Measurements from ENCODE around the gene JAGN1. TPM values are rescaled to one million over a fixed set of nuclear protein-coding genes. Genes with fewer than 3 reads are reported as not detected.

Gene JAGN1
- polyA plus RNA-seq, 1 of the 3 experiments (the other 2 are of a cell fraction): 41.6 TPM

DNA sequence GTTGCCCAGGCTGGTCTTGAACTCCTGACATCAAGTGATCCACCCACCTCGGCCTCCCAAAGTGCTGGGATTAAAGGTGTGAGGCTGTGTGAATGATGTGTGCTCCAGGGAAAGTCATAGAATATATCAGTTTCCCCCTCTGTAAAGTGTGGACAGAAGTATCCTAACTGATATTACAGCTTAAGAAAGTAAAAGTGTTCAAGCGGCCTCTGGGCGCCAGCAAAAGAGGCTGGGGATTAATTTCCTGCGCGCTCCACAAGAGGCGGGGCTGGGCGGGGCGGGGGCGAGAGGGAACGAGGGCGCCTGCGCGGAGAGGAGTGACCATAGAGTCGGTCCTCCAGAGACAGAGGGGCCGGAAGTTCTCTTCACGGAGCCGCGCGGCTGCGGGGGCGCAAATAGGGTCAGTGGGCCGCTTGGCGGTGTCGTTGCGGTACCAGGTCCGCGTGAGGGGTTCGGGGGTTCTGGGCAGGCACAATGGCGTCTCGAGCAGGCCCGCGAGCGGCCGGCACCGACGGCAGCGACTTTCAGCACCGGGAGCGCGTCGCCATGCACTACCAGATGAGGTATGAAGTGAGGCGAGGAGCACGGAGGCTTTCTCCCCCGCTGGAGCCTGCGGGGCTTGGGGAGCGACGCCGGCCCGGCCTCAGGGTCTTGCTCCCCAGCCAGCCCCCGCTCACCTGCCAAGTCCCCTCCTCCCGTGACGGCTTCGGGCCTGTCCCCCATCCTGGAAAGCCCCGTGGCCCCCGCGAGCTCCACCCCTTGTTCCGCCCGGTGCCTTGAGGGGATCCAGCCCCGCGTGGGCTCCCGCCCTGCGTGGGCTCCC is at the start of gene JAGN1 (continued):
- TF ChIP-seq, protein P1, sequence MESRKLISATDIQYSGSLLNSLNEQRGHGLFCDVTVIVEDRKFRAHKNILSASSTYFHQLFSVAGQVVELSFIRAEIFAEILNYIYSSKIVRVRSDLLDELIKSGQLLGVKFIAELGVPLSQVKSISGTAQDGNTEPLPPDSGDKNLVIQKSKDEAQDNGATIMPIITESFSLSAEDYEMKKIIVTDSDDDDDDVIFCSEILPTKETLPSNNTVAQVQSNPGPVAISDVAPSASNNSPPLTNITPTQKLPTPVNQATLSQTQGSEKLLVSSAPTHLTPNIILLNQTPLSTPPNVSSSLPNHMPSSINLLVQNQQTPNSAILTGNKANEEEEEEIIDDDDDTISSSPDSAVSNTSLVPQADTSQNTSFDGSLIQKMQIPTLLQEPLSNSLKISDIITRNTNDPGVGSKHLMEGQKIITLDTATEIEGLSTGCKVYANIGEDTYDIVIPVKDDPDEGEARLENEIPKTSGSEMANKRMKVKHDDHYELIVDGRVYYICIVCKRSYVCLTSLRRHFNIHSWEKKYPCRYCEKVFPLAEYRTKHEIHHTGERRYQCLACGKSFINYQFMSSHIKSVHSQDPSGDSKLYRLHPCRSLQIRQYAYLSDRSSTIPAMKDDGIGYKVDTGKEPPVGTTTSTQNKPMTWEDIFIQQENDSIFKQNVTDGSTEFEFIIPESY (IDR thresholded peaks at IDR 0.05; ENCODE audit: borderline replicate concordance, low read depth): no peak
- TF ChIP-seq FOXM1 (IDR thresholded peaks at IDR 0.05; ENCODE audit: low read depth) (no peak), EZH2phosphoT487 (IDR thresholded peaks at IDR 0.05; ENCODE audit: borderline replicate concordance, low read depth) (no peak), RFX5 (IDR thresholded peaks at IDR 0.05; ENCODE audit: low read length) (no peak), GATA2 (CRISPR knock-in tag; IDR thresholded peaks at IDR 0.05) (no peak), RCOR1 (IDR thresholded peaks at IDR 0.05; ENCODE audit: low read length) (no peak), PBX3 (IDR thresholded peaks at IDR 0.05) (peak; percentile 15; the same call in 1 of the 2 replicates), YY1 (IDR thresholded peaks at IDR 0.05; ENCODE audit: low read depth) (peak; percentile 17; the same call in 1 of the 2 replicates), RAD21 (IDR thresholded peaks at IDR 0.05; ENCODE audit: low read length) (no peak), JUND (IDR thresholded peaks at IDR 0.05) (no peak)

GRCh38 chr3:9841015-9841414 is 49.4 kb upstream of the JAGN1 start:
- Histone ChIP-seq H3K9ac (no peak overlapping the region), H2AFZ (ENCODE audit: low read depth) (no peak overlapping the region), H3K27me3 (ENCODE audit: insufficient read depth) (no peaks in the 10 kb centered on the region), H4K20me1 (ENCODE audit: insufficient read depth) (no peaks in the 10 kb centered on the region), H3K36me3 (replicated peaks in 1 of 2; ENCODE audit: control insufficient read depth in 1 of 2, insufficient read depth in 2 of 2, low read length in 1 of 2) (peaks cover 8 to 21% of the 10 kb centered on the region in 2 experiments), H3K4me2 (no peak overlapping the region), H3F3A (replicated peaks; ENCODE audit: insufficient read depth) (peaks cover 3% of the 10 kb centered on the region), H3K4me1 (ENCODE audit: control insufficient read depth in 1 of 2, insufficient read depth in 2 of 2, low read depth in 1 of 2, low read length in 1 of 2) (peaks cover 5% of the 10 kb centered on the region in 2 experiments; a peak in 2 of 4 replicates), H3K9me2 (no peaks in the 10 kb centered on the region), H3K9me3 (no peaks in the 10 kb centered on the region), H3K79me2 (ENCODE audit: insufficient read depth) (peaks cover 13% of the 10 kb centered on the region; the same call in 1 of the 2 replicates), H3K27ac (ENCODE audit: low read depth in 2 of 2, low read length in 1 of 2) (no peak overlapping the region), H3K4me3 (ENCODE audit: low read depth in 2 of 2, low read length in 1 of 2) (no peak overlapping the region)
- CTCF ChIA-PET: interaction anchor here (0.9 kb wide), 1 partner anchor 55 kb away, joined by 3 read pairs; no protein-coding TSS in a partner anchor
- WGBS (ENCODE audit: low lambda C conversion rate): 86% methylated on average over 8 of the region's 8 CpGs
- POLR2A ChIA-PET: interaction anchor here (0.6 kb wide), 2 partner anchors 54 to 485 kb away, joined by 4 read pairs; no protein-coding TSS in a partner anchor
- no peak for DNase-seq
- TF ChIP-seq PBX3 (IDR thresholded peaks at IDR 0.05) (no peak), TAF1 (IDR thresholded peaks at IDR 0.05; ENCODE audit: borderline replicate concordance, low read depth, low read length) (no peak), SIN3A (IDR thresholded peaks at IDR 0.05; ENCODE audit: borderline replicate concordance, low read depth, low read length) (no peak), FOSL2 (IDR thresholded peaks at IDR 0.05; ENCODE audit: borderline replicate concordance, low read depth) (no peak), MXI1 (IDR thresholded peaks at IDR 0.05; ENCODE audit: low read depth, low read length) (no peak), RFX5 (IDR thresholded peaks at IDR 0.05; ENCODE audit: low read length) (no peak), CTCF (IDR thresholded peaks at IDR 0.05) (no peak), FOXJ3 (CRISPR knock-in tag; IDR thresholded peaks at IDR 0.05) (no peak), RXRA (IDR thresholded peaks at IDR 0.05; ENCODE audit: borderline replicate concordance, low read depth) (no peak), YY1 (IDR thresholded peaks at IDR 0.05; ENCODE audit: low read depth) (no peak)
- TF ChIP-seq, protein P2, sequence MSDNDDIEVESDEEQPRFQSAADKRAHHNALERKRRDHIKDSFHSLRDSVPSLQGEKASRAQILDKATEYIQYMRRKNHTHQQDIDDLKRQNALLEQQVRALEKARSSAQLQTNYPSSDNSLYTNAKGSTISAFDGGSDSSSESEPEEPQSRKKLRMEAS (IDR thresholded peaks at IDR 0.05; ENCODE audit: low read depth): no peak
- TF ChIP-seq, protein P1 (IDR thresholded peaks at IDR 0.05; ENCODE audit: borderline replicate concordance, low read depth): no peak
